HG02678 (cell line): ENCODE results near the gene OR6B2.

Experiments used
- ATAC-seq: cut with Tn5 transposase; IDR thresholded peaks from one replicate; pipeline ENCODE4 v1.9.1; 2021; ENCODE audit warnings: mild to moderate bottlenecking, moderate library complexity; ENCODE audit not compliant: unreplicated experiment

OR6B2 gene

DNA sequence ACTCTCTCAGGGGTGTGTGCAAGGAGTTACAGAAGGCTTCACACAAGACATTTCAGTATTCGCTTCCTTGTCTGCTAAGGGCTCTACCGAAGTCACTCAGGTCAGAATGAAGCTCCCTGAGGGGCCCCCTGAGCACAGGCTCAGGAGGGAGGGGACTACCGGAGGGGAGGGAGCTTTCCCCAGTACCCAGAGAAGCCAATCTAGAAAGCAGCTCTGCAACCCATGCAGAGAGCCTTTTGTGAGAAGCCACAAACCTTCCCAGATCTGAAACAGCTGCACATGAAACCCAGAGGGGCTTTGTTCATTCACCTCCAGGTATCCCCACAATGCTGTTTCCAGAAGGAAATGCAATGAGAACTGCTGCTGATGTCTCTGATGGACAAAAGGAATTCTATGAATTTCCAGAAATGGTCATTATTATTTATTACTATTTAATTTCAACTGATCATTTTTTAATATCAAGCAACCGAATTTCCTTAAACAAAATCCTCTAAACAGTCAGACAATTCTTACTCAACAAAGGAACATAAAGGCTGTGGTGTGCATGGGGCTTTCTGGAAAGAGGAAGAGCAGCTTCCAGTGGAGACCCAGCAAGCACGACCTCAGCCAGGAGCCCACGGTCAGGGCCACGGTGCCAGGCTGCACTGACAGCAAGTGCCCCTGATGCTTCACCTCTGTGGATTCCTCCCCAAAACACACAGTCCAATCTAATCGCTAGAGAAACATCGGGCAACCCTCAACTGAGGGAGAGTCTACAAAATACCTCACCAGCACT, 47.0 kb downstream of the OR6B2 start:
- no peak for ATAC-seq
